GM12873 (cell line): ENCODE results near the gene SH2D2A.
A peak's percentile ranks its signal among the peaks of the same experiment; 100 is the strongest.

Source experiments
- TF ChIP-seq, protein P1 (sequence below): IDR thresholded peaks from 2 replicates; pipeline ENCODE4 v1.5.1; 2012; ENCODE audit warnings: low read depth, mild to moderate bottlenecking, moderate library complexity, low read length, control low read depth; ENCODE audit not compliant: insufficient read depth; ENCODE audit errors: missing control alignments

Gene SH2D2A

DNA sequence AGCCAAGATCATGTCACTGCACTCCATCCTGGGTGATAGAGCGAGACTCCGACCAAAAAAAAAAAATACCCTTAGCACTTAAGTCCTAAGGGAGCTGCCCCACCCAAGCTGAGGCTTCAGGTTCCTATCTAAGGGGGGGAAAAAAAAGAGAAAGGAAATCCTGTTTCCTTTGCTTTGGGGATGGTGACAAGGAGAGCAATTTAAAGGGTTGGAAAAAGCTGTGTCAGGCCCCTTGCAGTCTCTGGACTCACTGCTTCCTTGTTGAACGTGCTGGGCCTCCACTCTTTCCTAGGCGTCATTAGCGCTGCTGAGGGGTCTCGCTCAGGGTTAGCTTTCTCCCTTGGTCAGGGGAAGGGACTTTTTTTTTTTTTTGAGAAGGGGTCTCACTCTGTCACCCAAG lies 31.2 kb downstream of the SH2D2A start:
- TF ChIP-seq, protein P1, sequence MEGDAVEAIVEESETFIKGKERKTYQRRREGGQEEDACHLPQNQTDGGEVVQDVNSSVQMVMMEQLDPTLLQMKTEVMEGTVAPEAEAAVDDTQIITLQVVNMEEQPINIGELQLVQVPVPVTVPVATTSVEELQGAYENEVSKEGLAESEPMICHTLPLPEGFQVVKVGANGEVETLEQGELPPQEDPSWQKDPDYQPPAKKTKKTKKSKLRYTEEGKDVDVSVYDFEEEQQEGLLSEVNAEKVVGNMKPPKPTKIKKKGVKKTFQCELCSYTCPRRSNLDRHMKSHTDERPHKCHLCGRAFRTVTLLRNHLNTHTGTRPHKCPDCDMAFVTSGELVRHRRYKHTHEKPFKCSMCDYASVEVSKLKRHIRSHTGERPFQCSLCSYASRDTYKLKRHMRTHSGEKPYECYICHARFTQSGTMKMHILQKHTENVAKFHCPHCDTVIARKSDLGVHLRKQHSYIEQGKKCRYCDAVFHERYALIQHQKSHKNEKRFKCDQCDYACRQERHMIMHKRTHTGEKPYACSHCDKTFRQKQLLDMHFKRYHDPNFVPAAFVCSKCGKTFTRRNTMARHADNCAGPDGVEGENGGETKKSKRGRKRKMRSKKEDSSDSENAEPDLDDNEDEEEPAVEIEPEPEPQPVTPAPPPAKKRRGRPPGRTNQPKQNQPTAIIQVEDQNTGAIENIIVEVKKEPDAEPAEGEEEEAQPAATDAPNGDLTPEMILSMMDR, result no peak

DNA sequence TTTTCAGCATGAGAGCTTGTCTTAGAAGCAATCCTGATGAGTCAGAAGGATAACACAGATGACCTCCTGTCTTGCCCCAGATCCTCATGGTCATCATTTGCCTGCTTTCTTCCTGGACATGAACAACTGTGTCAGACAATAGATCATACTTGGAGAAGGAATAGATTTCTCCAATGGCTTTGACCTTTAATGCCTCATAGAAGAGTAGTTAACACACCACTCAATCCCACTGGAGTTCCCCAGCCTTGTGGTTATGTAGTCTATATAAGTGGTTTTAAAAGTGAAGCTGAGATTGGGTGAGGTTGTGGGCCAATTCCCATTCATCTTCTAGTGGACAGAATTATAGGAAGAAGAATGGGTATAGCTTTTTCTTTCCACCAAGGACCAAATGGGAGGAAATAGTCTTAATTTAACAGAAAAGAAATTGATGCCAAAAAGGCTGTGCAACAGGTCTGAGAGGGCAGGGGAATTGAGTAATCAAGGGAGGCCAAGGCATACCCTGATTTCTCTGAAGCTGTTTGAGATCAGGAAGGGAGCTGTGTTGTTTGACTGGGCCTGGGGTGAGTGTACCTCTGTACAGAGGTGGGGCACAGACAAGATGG lies 35.0 kb downstream of the SH2D2A start:
- TF ChIP-seq, protein P1, result no peak

DNA sequence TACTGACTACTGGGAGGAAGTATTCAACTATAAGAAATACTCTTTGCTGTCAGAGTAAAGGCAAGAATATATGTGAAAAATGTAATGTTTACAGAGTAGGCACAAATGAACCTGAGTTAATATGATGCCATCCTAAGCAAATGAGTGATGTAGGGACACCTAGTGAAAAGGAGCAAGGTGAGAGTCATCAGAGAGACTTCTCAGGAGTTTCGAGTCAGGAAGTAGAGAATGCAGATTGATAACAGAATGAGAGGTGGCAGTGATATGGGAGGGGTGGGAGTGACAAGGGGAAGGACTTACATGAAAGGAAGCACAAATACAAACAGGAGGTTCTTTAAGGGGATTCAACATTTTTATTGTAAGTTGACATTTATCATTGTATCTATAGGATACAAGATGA lies 39.1 kb downstream of the SH2D2A start:
- TF ChIP-seq, protein P1, result no peak

DNA sequence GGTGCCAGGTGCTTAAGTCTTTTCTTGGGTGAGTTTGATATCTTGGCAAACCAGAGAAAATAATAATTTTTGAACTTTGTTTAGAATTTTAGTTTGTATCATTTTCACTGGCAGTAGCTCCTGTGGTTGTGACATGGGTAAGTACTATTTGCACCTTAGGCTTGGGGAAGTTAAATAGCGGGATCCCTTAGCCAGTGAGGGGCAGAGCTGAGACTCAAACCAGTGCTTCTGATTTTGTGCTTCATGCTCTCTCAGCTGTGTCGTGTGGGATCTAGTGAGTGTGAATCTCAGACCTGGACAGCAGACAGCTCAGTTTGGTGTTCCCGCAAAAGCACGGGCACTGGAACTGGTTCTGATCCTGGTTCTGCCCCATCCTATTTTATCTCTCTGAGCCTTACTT lies 39.7 kb downstream of the SH2D2A start:
- TF ChIP-seq, protein P1, result no peak

DNA sequence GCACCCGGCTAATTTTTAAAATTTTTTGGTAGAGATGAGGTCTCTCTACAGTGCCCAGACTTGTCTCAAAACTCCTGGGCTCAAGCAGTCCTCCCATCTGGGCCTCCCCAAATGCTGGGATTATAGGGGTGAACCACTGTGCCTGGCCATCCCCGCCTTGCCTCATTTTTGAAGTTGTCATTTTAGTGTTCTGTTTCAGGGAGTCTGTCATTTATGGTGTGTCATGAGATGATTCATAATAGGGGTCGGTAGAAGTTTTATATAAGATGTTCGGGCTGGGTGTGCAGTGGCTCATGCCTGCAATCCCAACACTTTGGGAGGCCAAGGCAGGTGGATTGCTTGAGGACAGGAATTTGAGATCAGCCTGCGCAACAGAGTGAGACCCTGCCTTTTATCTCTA lies 40.8 kb downstream of the SH2D2A start:
- TF ChIP-seq, protein P1, result no peak

DNA sequence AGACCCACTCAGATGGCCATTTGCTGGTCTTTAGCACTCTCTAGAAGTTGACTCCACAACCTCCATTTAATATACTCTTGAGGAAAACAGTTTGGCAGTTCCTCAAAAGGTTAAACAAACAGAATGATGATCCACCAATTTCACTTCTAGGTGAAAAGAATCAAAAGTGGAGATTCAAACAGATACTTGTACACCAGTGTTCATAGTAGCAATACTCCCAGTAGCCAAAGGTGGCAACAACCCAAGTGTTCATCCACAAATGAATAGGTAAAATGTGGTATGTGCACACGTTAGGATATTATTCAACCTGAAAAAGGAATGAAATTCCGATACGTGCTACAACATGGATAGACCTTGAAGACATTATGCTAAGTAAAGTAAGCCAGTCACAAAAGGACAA lies 43.0 kb downstream of the SH2D2A start:
- TF ChIP-seq, protein P1, result peak; percentile 40

DNA sequence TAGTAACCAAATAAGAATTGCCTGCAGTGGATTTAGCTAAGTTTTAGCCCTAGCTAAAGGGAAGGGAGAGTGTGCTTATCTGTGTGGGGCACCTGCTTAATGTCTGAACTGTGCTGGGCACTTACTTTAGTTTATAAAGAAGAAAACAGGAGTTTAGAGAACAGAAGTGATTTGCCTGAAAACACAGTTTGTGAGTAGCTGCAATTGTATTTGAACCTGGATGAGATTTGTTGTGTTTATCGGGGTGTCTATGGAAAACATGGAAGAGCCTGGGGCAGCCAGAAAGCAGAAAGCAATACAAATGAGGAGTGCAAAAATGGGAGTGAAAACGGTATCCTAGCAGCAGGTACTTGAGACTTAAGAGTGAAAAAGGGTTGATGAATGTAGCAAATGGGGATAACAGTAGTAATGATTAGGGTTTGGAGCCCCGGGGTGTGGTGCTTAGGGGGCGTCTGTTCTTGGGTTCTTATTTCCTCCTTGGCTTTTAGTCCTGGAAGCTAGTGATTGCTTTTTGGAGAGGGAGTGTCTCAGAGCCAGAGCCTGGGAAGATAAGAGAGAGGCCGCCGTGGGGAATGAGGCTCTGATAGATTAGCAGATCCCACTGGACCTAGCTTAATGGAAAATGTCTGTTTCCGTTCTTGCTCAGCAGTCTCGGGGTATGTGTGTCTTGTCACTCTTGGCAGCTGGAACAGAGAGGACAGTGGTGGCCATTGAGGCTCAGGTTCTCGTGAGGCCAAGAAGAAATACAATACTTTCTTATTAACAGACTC lies 43.7 kb downstream of the SH2D2A start:
- TF ChIP-seq, protein P1, result no peak
